GM12864 (cell line): ENCODE measurements around the gene MLXIP.

ENCODE experiments used
- DNase-seq: peaks from one replicate; pipeline ENCODE4 v3.0.0-alpha.2; 2011; ENCODE audit warnings: low read depth
- H3K4me3 ChIP-seq: 2 replicates; pipeline ENCODE4 v1.5.1; 2011; ENCODE audit warnings: mild to moderate bottlenecking, low read depth, low read length, control low read depth
- CTCF ChIP-seq: IDR thresholded peaks from 2 replicates; pipeline ENCODE4 v1.5.1; 2011; ENCODE audit warnings: low read depth, mild to moderate bottlenecking, moderate library complexity, low read length, control low read depth, inconsistent platforms; ENCODE audit errors: missing control alignments

MLXIP gene

GRCh38 chr12:122137229-122137628, 58.7 kb downstream of the MLXIP start:
- TF ChIP-seq CTCF = no peak
- DNase-seq = no peak
- no peak overlapping the region for H3K4me3 ChIP-seq

GRCh38 chr12:122137681-122138080, 59.1 kb downstream of the MLXIP start:
- no peak overlapping the region for H3K4me3 ChIP-seq
- TF ChIP-seq CTCF = no peak
- DNase-seq = no peak

GRCh38 chr12:122138181-122138580, 59.6 kb downstream of the MLXIP start:
- no peak for DNase-seq
- TF ChIP-seq CTCF = no peak

GRCh38 chr12:122138616-122139015, 60.1 kb downstream of the MLXIP start:
- DNase-seq = no peak
- H3K4me3 ChIP-seq = no peak overlapping the region
- no peak for TF ChIP-seq CTCF

More at GRCh38 chr12:122138181-122138580, 59.6 kb downstream of the MLXIP start:
- no peak overlapping the region for H3K4me3 ChIP-seq

GRCh38 chr12:122139266-122139665, 60.7 kb downstream of the MLXIP start:
- no peak overlapping the region for H3K4me3 ChIP-seq
- no peak for DNase-seq
- no peak for TF ChIP-seq CTCF

- no peak overlapping the region for H3K4me3 ChIP-seq
- no peak for TF ChIP-seq CTCF
- DNase-seq = no peak
These were observed 61.4 kb downstream of the MLXIP start for GRCh38 chr12:122139941-122140340.

GRCh38 chr12:122140467-122141257, 62.1 kb downstream of the MLXIP start:
- no peak for DNase-seq
- no peak for TF ChIP-seq CTCF
- H3K4me3 ChIP-seq = no peak overlapping the region
